ENCODE data around the gene TOGARAM2. TPM values are rescaled to one million over a fixed set of nuclear protein-coding genes. Genes with fewer than 3 reads are reported as not detected.
"Not testable (repeated sequence)": the region's sequence is repeated elsewhere in the genome, so short reads cannot be mapped to it uniquely, and the experiment has no call there.

TOGARAM2 gene
- total RNA-seq, 4 donors from 2014 or later: 6.0 to 35.0 (median 19.5) TPM

- Histone ChIP-seq H3K4me3 (no peak overlapping the region), H3K36me3 (no peaks in the 10 kb centered on the region), H3K27me3 (no peaks in the 10 kb centered on the region), H3K9me3 (peaks cover 0 to 8% (median 1%) of the 10 kb centered on the region in 4 donors), H3K27ac (no peak overlapping the region), H3K4me1 (peaks cover 0 to 7% (median 0%) of the 10 kb centered on the region in 4 donors)
- TF ChIP-seq POLR2A (IDR thresholded peaks at IDR 0.05) (no peak), CTCF (IDR thresholded peaks at IDR 0.05) (no peak), EP300 (IDR thresholded peaks at IDR 0.05) (no peak)
- no peak for DNase-seq (ENCODE audit: low spot score in 2 of 2)
- 92 to 95% methylated on average over 1 of the region's 1 CpG for WGBS, 2 donors
Measured at GRCh38 chr2:28975671-28976070, 5.4 kb upstream of the TOGARAM2 start.

GRCh38 chr2:28976584-28976983, 4.5 kb upstream of the TOGARAM2 start:
- no peak for TF ChIP-seq EP300 (IDR thresholded peaks at IDR 0.05)
- no peak for TF ChIP-seq CTCF (IDR thresholded peaks at IDR 0.05)
- no peak for TF ChIP-seq POLR2A (IDR thresholded peaks at IDR 0.05)
- WGBS, 2 donors: 68 to 87% methylated on average over 3 of the region's 3 CpGs

GRCh38 chr2:28977176-28977875, 3.8 kb upstream of the TOGARAM2 start:
- no peak overlapping the region for H3K27ac ChIP-seq
- H3K27me3 ChIP-seq: no peaks in the 10 kb centered on the region
- no peak overlapping the region for H3K4me3 ChIP-seq
- no peak for TF ChIP-seq POLR2A (IDR thresholded peaks at IDR 0.05)
- no peak for TF ChIP-seq CTCF (IDR thresholded peaks at IDR 0.05)
- TF ChIP-seq EP300 (IDR thresholded peaks at IDR 0.05): no peak
- no peak for DNase-seq (ENCODE audit: low spot score in 2 of 2)
- 89 to 92% methylated on average over 8 to 10 of the region's 10 CpGs for WGBS, 2 donors
- H3K4me1 ChIP-seq: peaks cover 0 to 24% (median 7%) of the 10 kb centered on the region in 4 donors
- peaks cover 0 to 8% (median 1%) of the 10 kb centered on the region in 4 donors for H3K9me3 ChIP-seq
- no peaks in the 10 kb centered on the region for H3K36me3 ChIP-seq

More at GRCh38 chr2:28976584-28976983, 4.5 kb upstream of the TOGARAM2 start:
- Histone ChIP-seq H3K4me1 (peaks cover 0 to 16% (median 4%) of the 10 kb centered on the region in 4 donors), H3K27me3 (no peaks in the 10 kb centered on the region), H3K36me3 (no peaks in the 10 kb centered on the region), H3K27ac (no peak overlapping the region), H3K4me3 (no peak overlapping the region), H3K9me3 (peaks cover 0 to 8% (median 1%) of the 10 kb centered on the region in 4 donors)
- DNase-seq (ENCODE audit: low spot score in 2 of 2): no peak

DNA sequence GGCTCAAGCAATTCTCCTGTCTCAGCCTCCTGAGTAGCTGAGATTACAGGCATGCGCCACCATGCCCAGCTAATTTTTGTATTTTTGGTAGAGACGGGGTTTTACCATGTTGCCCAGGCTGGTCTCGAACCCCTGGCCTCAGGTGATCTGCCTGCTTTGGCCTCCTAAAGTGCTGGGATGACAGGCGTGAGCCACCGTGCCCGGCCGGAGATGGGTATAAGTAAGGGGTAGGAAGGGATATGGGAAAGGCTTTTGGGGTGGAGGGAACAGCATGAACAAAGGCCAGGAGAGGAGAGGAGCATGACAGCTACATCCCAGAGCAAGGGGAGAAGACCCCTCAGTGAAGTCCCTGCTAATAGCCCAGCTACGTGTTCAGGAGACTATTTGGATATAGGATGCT, 3.1 kb upstream of the TOGARAM2 start:
- H3K27me3 ChIP-seq; H3K27ac ChIP-seq; H3K36me3 ChIP-seq; DNase-seq (ENCODE audit: low spot score in 2 of 2); H3K9me3 ChIP-seq; H3K4me3 ChIP-seq: not testable (repeated sequence)
- peaks cover 0 to 29% (median 8%) of the 10 kb centered on the region in 4 donors for H3K4me1 ChIP-seq
- WGBS, 2 donors: 87 to 94% methylated on average over 8 of the region's 8 CpGs

DNA sequence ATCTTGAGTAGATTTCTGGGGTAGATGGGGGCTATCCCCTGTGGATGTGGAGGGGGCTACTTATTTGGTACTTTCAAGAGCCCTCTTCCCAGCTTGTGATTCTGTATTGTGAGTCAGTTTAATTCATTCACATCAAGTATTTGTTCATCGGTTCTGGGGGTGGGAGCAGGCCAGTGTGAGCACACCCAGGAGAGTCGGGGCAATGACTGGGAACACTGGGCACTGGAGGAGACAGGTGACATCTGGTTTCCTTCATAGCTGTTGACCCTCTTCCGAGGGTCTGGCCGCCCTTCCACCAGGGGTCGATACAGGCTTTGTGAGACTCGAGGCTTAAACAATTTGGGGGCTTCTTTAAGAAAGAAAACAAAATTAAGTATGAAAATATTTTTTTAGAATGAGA, 2.5 kb upstream of the TOGARAM2 start:
- Histone ChIP-seq H3K4me1 (peaks cover 0 to 29% (median 8%) of the 10 kb centered on the region in 4 donors), H3K9me3 (peaks cover 0 to 8% (median 1%) of the 10 kb centered on the region in 4 donors), H3K36me3 (no peaks in the 10 kb centered on the region), H3K27ac (no peak overlapping the region), H3K4me3 (no peak overlapping the region), H3K27me3 (no peaks in the 10 kb centered on the region)
- no peak for TF ChIP-seq CTCF (IDR thresholded peaks at IDR 0.05)
- no peak for TF ChIP-seq EP300 (IDR thresholded peaks at IDR 0.05)
- no peak for TF ChIP-seq POLR2A (IDR thresholded peaks at IDR 0.05)
- DNase-seq (ENCODE audit: low spot score in 2 of 2): no peak
- WGBS, 2 donors: 67 to 70% methylated on average over 6 of the region's 6 CpGs
